NCI-H69 (cell line): ENCODE results near the gene PDZD2.
A peak's percentile ranks its signal among the peaks of the same experiment; 100 is the strongest.
"Not testable (repeated sequence)": the region's sequence is repeated elsewhere in the genome, so short reads cannot be mapped to it uniquely, and the experiment has no call there.

Experiments used
- DNase-seq: peaks from one replicate; lab custom pipeline; 2025; lab: John Stamatoyannopoulos, UW

Gene PDZD2

DNA sequence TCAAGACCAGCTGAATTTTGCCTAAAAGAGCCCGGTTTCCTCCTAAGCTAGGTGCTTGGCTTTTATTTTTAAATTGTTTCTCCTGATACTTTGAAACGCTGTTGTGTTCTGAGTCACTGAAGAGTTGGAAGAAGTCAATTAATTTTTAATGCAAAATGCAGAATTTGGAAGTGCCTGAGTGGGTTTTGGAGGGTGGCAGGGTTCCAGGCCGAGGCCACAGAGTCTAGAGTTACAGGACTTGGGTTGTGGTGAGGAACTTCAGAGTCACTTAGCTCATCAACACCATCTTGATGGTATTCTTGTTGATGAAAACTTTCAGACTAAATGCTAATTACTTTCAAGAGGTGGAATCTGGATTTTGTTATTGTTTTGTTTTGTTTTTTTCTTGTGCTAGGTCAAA is 130.6 kb downstream of the PDZD2 start:
- no peak for DNase-seq

DNA sequence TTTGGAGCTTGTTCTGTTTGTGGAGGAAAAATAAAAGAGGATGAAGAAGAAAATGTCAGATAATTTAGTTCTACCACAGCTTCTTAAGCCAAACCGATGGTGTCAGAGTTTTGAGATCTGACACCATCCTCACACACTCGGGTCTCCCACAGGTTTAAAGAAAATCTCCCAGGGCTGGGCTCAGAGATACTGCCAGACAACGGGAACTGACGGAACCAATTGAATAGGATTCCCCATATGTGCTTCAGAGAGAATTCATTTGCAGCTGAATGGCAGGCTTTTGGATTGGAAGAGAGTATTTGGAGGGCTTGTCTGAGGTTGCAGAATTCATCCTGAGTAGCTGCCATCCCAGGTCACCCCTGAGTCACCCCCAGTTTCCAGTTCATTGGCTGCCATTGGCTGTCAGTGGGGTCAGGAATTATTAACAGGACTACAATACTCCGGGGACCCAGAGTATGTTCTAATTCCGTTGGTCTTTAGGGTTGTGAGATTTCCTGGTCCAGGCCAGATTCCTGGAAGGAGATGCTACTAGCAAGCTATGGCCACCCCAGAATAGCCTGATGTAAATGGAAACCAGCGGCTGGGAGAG is 131.3 kb downstream of the PDZD2 start:
- no peak for DNase-seq

DNA sequence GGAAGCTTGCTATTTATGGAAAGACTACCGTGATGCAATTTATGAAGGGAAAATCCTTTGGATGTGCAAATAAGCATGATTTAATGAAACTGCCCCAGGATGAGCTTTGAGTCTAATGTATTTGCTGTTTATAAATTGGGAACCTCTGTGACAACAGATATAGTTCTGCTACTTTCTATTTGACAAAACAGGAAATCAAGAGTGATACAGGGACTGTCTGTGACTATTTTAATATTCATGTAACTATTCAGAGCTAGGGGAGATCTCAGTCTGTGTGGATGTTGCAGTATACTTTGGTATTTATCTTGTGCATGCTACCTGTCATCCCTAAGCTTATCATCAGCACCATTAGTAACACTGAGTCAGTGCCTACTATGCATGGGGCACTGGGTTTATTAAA is 132.1 kb downstream of the PDZD2 start:
- DNase-seq: no peak

DNA sequence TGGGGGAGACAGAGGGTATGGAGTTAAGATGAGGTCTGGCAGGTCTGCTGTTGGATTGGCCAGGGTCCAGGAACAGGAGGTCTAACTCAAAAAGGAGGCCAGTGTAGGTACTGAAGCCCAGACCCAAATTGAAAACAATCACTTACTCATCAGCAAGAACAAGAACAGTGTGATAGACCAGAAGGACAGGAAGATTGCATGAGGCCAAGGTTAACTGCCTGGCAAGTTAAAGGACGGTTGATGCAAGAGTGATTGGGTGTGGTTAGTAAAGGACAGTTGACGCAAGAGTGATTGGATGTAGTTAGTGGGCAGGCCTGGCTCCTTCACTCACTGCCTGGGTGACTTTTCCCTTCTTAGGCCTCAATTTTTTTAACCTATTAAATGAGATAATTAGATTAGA is 132.6 kb downstream of the PDZD2 start:
- no peak for DNase-seq

DNA sequence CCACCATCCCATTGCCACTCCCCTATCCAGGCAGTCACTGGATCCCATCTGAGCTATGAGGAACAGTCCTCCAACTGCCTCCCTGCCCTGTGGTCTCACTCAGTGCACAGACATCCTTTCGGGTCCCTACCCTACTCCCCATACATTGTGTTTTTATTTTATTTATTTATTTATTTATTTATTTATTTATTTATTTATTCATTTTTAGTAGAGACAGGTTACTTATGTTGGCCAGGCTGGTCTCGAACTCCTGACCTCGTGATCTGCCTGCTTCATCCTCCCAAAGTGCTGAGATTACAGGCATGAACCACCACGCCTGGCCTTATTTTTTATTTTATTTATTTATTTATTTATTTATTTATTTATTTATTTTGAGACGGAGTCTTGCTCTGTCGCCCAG is 137.4 kb downstream of the PDZD2 start:
- DNase-seq: not testable (repeated sequence)

DNA sequence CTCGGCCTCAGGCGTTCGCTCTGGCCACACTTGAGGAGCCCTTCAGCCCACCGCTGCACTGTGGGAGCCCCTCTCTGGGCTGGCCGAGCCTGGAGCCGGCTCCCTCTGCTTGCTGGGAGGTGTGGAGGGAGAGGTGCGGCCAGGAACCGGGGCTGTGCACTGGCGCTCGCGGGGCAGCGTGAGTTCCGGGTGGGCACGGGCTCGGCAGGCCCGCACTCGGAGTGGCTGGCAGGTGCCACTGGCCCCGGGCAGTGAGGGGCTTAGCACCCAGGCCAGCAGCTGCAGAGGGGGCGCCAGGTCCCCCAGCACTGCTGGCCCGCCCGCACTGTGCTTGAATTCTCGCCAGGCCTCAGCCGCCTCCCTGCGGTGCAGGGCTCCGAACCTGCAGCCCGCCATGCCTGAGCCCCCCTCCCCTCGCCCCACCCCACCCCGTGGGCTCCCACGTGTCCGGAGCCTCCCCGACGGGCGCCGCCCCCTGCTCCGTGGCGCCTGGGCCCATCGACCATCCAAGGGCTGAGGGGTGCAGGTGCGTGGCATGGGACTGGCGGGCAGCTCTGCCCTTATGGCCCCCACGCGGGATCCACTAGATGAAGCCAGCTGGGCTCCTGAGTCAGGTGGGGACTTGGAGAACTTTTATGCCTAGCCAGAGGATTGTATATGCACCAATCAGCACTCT is 138.2 kb downstream of the PDZD2 start:
- DNase-seq: no peak

DNA sequence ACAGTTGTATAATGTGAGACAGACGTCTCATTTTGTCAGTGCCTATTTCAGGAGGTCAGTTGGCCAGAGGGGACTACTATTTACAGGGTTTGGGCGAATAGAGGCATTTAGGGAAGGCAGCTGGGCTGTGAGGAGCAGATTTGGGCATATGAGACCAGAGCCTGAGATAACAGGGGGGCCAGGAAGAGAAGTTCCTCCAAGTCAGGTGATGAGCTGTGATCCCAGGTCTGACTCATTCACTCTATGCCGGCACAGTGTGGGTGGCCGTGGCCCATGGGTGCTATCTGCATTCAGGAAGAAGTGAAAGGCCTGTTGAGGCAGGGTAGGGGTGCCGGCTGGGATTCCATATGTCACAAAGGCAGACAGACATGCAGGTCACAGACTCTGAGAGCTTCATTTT is 142.8 kb downstream of the PDZD2 start:
- no peak for DNase-seq

DNA sequence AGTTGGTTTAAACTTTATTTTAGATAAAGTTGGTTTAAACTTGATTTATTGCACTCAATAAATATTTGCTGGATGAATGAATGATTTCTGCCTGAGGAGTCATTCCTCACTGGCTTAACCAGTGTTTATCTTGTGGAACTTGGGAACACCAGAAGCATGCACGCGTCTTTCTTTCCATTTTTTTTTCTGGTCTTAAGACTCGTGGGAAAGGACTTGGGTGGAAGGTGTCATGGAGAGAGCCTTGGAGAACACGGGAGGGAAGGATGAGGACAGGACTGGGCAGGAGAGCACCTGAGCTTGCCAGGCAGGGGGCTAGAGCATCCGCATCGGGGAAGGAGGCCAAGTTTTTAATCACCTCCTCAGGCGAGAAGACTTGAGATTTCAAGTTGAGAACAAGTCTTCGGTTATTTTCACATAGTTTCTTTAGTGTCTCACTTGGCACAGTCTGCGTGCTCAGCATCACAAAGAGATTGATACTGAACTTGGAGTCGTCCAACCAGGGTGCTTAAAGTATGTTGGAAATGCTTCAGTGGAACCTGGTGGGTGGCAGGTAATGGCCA is 144.2 kb downstream of the PDZD2 start:
- no peak for DNase-seq

DNA sequence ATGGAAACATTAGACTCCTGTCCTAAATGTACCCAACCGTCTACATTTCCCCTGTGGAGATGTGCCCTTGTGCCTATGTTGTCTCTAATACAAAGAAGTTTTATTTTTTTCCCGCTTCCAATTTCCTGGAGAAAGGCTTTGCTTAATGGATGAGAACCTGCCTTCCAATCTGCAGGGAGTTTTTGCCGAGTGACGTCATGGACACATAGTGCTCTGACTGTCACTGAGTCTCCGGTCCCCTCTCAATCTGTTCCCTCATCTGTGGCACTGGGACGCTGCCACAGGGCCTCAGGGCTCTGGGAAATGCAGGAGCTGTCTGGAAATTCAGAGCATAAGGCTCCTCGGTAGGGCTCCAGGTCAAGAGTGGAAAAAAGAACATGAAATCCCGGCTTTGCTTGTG is 144.8 kb downstream of the PDZD2 start:
- no peak for DNase-seq

DNA sequence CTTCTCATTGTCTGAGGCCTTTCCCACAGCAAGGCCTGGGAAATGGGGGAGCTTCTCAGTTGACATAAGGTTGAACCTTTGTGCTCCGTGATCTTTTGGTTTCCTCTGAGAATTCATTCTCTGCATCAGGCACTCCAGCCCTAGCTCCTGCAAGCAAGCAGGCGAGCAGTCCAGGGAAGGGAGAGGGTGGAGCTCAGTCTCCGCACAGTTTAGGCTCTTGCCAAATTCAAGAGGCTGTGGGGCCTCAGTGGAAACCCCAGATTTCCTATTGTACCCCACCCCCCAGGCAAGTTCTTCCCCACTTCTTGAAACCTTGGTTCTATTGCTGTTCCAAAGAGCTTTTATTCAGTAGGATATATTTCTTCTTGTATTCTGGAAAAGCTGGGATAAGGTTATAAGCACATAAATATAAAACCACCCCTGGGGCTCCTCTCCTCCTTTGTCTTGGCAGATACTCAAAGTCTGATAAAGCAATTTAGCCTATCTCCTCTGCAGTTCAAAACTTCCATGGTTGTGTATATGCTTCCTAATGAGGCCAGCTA is 147.2 kb downstream of the PDZD2 start:
- DNase-seq: no peak

DNA sequence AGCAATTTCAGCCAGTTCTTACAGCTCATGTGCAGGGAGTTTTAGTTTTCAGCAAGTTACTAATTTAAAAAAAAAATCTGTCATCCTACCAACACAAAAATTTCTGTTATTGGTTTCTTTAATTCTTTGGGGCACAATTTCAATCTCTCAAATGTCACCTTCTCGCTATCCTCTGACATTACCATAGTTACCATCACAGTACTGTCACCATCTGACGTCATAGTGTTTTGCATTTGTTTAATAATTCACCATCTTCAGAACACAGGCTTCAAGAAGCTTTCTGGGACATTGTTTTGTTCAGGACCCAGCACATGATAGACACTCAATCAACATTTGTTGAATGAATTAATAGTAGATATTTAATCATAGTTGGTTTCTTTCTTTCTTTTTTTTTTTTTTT is 155.1 kb downstream of the PDZD2 start:
- no peak for DNase-seq

DNA sequence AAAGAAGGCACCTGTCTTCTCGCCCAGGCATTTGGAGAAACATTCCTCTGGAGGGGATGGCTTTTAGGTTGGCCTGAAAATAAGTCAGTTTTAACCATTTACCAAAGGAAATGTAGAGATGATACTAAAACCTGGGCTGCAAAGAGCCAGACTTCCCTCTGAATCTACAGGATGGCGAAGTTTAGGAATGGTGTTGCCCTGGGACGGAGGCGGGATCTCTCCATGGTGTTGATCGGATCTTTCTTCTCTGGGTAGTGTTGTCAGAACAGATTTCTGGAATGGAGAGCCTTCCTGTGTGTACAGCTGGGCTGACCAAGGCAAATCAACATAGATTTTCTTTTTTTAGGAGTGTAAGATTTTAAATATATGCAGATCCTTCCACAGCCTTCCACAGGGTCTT is 159.2 kb downstream of the PDZD2 start:
- no peak for DNase-seq

DNA sequence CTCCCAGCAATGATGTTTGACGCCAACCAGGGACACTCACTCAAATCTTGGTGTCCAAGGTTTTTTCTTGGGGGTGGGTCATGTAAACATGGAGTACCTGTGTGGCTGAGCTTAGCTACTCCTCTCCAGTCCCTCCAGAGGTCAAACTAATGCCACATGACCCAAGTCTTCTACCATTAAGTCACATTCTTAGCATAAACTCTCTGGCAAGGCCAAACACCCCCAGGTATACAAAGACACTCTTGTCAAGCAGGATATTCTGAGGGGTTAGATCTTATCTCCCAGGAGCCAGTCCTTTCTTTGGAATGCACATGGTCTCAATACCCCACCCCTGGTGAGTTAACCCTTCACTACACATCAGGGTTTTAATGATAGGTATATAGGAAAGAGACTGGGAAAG is 161.4 kb downstream of the PDZD2 start:
- DNase-seq: no peak

DNA sequence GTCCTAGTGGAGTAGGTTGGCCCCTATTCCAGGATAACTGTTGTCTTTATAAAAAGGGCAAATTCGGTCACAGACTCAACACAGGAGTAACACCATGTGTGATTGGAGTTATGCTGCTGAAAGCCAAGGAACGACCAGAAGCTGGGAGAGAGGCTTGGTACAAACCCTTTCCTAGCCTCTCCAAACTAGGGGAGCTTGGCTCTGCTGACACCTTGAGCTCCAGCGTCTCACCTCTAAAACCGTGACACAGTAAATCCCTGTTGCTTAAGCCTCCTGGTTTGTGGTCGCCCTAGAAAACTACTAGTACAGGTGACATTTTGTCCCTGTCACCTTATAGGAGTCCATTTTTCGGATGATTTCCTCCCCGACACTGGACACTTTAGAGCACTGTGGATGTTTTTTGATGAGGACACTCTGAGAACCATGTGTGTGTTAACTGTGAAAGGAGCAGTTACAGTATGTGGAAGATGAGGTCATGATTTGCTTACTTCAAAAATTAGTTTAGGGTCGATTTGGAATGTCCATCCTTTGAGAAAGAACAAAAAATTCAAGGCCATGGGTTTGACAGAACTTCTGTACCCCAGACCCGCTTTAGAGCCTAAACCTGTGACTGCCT is 167.0 kb downstream of the PDZD2 start:
- DNase-seq: no peak

DNA sequence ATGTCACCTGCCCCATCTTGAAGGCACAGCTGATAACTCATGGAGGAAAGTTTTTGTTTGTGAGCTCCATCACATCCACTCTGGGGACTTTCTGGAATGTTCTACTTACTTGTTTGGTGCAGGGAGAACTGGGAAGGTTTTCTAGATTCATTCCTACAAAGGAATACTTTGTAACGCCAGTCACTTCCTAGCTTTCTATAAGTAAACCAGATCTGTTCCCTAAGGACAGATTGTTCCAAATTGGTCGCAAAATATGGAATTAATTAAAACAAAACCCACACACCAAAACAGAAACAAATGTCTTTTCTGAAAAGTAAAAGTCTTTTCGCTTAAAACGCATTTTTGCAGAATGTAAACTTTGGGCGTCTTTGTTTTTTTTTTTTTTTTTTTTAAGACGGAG is 167.6 kb downstream of the PDZD2 start:
- DNase-seq: no peak

DNA sequence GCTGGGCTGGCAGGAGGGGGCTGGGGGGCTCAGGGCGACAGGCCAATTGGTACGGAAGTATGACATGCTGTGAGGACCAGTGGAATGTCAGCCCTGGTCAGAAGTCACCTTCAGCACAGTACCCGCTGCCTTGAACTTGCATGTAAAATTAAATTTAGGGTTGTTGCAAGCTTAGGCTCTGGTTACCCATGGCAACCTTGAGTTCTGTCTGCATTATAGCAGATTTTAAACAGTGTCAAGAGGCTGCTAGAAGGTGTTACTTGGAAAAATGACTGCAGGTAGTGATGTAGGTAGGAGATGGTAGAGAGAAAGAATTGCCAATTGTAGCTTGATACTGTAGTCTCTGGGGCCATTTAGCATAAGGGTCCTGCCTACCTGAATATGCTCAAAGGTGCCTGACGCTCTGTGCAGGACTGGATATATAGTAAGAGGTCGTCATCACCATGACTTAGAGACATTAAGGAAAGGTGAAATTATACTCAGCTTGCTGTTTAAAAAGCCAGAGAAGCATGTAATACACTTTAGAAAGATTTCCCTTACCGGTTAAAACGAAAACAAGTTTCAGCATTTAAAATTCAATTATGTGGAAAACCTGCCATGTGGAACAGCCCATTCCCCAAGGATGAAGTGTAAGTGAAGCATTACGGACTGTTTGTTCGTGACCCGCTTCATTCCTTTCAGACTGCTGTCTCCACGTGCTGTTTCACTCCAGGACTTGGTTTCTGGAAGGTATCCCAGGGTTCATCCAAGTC is 169.0 kb downstream of the PDZD2 start:
- DNase-seq: no peak

DNA sequence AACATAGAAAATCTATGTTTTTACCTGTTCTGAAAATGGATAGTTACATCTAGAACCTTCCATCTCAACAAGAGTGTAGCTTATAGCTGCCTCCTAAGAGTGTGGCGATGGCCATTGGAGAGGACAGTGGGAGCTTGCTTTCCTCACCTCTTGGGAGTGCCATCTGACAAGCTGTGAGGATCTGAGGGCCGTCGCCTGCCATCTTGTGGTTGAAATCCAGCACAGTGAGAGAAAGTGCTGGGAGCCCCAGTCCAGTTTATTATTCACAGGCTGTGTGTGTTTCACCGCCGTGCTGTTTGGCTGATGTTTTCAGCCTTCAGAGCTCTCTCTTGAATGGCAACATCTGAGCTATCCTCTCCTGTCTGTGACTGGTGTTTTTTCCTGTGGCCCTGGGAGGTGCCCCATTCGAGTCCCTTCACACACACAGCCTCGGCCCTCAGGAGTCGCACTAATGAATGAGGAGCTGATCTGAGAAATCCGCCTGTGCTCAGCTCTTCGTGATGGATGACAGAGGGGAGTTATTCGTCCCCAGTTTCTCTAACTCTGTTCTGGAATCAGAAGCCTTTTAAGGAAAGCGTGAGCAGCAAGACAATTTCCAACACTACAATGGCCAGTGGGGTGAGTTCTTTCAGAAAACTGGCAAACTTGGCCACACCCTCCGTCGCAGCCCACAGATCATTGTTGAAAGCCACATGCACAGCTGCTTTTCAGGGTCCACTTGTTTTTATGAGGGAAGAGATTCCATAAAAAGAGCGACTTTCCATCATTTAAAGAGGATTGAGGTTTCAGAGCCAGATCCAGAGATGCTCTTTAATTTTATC is 170.3 kb downstream of the PDZD2 start:
- peak; percentile 69 for DNase-seq

DNA sequence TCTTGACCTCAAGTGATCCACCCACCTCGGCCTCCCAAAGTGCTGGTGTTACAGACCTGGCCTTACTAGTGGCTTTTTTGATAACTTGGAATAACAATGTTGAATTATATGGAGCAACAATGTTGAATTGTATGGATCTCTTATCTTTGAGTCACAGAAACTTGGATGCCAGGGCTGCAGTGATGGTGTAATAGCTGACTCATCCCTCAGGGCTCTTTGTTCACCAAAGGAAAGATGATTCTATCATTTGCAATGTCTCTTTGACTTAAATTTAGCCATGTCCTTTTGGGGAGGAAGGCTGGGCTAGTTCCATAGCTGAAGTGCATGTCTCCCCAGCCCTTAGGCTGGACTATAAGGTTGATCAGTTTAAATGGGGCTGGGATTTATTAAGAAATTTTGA is 172.3 kb downstream of the PDZD2 start:
- no peak for DNase-seq

DNA sequence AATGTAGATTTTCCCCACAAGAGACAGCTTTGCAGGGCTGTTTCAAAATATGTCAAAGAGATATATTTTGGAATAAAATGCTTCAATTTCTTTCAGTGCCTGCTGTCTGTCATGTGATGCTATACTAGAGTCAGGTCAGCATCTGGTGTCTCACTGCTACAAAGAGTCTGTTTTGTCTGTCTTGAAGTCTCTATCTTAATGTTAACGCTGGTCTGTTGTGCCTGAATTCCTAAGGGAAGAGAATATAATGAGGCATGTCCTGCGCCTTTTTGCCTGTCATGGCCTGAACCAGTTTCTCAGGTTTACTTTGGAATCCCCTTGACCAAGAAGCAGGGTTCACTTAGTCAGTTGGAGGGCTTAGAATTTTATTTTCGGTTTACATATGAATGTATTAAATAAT is 176.4 kb downstream of the PDZD2 start:
- DNase-seq: no peak

DNA sequence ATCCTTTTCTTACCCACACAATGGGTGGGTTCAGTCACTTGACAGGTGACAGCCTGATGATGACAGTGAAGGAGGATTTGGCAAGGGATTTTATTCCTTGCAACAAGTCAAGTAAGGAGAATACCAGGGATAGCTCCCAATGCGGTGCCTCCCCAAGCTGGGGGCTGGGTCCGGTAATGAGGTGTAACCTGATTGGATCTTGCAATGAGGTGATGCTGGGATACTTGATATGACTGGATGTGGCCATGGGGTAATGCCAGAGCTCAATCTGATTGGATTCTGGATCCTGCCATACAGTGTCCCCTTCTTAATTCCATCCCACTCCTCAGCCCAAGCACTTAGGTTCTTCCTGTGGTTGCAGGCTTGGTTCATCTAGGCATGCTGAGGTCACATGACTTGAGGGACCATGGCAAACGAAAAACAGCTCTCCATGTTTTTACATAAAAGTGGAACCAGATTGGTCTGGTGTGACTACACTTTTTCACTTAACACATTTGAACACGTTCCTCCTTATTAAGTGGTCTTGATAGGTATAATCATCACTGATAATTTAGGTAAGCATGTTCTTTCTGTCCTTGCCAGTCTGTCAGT is 181.1 kb downstream of the PDZD2 start:
- DNase-seq: no peak

DNA sequence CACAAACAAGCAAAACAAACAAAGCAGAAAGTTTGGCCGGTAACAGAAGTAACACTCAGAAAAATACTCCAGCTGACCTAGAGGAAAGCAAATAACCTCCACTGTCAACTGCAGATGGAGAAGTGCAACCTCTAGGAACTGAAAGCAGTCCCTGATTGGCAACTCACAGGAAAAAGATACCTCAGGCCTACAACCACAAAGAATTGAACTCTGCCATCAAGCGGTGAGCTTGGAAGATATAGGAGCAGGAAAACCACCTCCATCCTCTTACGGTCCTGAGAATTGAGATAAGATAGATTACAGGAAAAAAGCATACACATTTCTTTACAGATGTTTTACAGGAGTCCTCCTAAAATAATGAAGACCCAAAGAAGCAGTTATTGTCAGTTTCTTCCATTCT is 184.5 kb downstream of the PDZD2 start:
- no peak for DNase-seq
